A673 (cell line): ENCODE results near the gene EML6. TPM values are rescaled to one million over a fixed set of nuclear protein-coding genes. Genes with fewer than 3 reads are reported as not detected.

Experiments used
- BruUV-seq: library from RNA; stranded (reverse); fragments of 400-500 nt; replicated peaks from 2 replicates; lab custom pipeline; 2021; lab: Mats Ljungman, UMichigan
- CTCF ChIA-PET: fragments of 300-600 bp; sonication (Branson Sonifier 250); formaldehyde crosslinking; loops from one replicate; lab custom pipeline; 2022; ENCODE audit warnings: antibody characterized with exemption; lab: Charles Lee
- POLR2A ChIA-PET: fragments of 300-600 bp; sonication (Branson Sonifier 250); formaldehyde crosslinking; loops from one replicate; lab custom pipeline; 2022; ENCODE audit warnings: antibody characterized with exemption; ENCODE audit not compliant: low non-redundant PET; lab: Charles Lee
- DNase-seq: peaks from one replicate; pipeline ENCODE4 v3.0.0-alpha.2; 2015; ENCODE audit warnings: low spot score
- H3K27ac ChIP-seq: fragments of 200-600 bp; sonication (generic); 2 replicates; pipeline ENCODE4 v1.5.1; 2016; ENCODE audit warnings: mixed run types, low read depth, mild to moderate bottlenecking, mixed read lengths, antibody characterized with exemption, low read length; ENCODE audit not compliant: poor library complexity, severe bottlenecking
- H3K27me3 ChIP-seq: fragments of 200-600 bp; sonication (generic); replicated peaks from 2 replicates; pipeline ENCODE4 v1.6.1; 2017; ENCODE audit warnings: mixed run types, low read depth, mild to moderate bottlenecking, mixed read lengths, antibody characterized with exemption, low read length; ENCODE audit not compliant: insufficient read depth, poor library complexity
- H3K36me3 ChIP-seq: fragments of 200-600 bp; sonication (generic); 2 replicates; pipeline ENCODE4 v1.6.1; 2016; ENCODE audit warnings: mixed run types, mild to moderate bottlenecking, mixed read lengths, antibody characterized with exemption, low read length; ENCODE audit not compliant: insufficient read depth, poor library complexity, severe bottlenecking
- H3K4me1 ChIP-seq: fragments of 200-600 bp; sonication (generic); 2 replicates; pipeline ENCODE4 v1.6.1; 2017; ENCODE audit warnings: mixed run types, mild to moderate bottlenecking, mixed read lengths, antibody characterized with exemption, low read length; ENCODE audit not compliant: insufficient read depth, poor library complexity, severe bottlenecking
- H3K4me3 ChIP-seq: fragments of 200-600 bp; sonication (generic); 2 replicates; pipeline ENCODE4 v1.5.1; 2016; ENCODE audit warnings: low read depth, mixed run types, mild to moderate bottlenecking, mixed read lengths, low read length; ENCODE audit not compliant: poor library complexity, severe bottlenecking
- H3K9me3 ChIP-seq: fragments of 200-600 bp; sonication (generic); 2 replicates; pipeline ENCODE4 v1.6.1; 2016; ENCODE audit warnings: mixed run types, low read depth, mild to moderate bottlenecking, mixed read lengths, antibody characterized with exemption, low read length; ENCODE audit not compliant: poor library complexity, severe bottlenecking
- CTCF ChIP-seq: fragments of 300-800, 200-600 bp; sonication (generic); conservative IDR thresholded peaks from 2 replicates; pipeline ENCODE4 v1.5.1; 2017; ENCODE audit warnings: low read depth, mild to moderate bottlenecking, antibody characterized with exemption, low read length, moderate library complexity, mixed read lengths
- EZH2 ChIP-seq: fragments of 200-600 bp; sonication (generic); IDR thresholded peaks from 2 replicates; pipeline ENCODE4 v1.6.1; 2017; ENCODE audit warnings: borderline replicate concordance, low read depth, mild to moderate bottlenecking, mixed read lengths, antibody characterized with exemption, low read length; ENCODE audit not compliant: poor library complexity, severe bottlenecking
- intact Hi-C: fragments of 100-400 bp; cut with micrococcal nuclease; formaldehyde crosslinking; loops from one replicate; pipeline ENCODE4 v1.10.0; 2022; ENCODE audit not compliant: unreplicated experiment
- total RNA-seq: library from RNA; stranded (reverse); gene quantifications from 2 replicates; pipeline ENCODE4 v1.2.3, GENCODE V29; 2021

EML6 gene
- total RNA-seq, 1 experiment from 2014 or later = 1.9 TPM

- intact Hi-C loops = loop anchor here (5.0 kb wide), 1 partner anchor 142 kb away; no protein-coding TSS in a partner anchor
- DNase-seq = no peak
- H3K27me3 ChIP-seq = no peaks in the 10 kb centered on the region
- ChIA-PET POLR2A (no interaction called here), CTCF (no interaction called here)
- TF ChIP-seq EZH2 (no peak), CTCF (no peak)
- peaks cover 14% of the 10 kb centered on the region for H3K4me1 ChIP-seq
- H3K4me3 ChIP-seq = no peak overlapping the region
- no peaks in the 10 kb centered on the region for H3K36me3 ChIP-seq
- H3K9me3 ChIP-seq = no peaks in the 10 kb centered on the region
- no TSS peak for BruUV-seq
- H3K27ac ChIP-seq = no peak overlapping the region
Measured at GRCh38 chr2:54904836-54905235, 181.4 kb downstream of the EML6 start.

GRCh38 chr2:54906716-54907115 is 183.3 kb downstream of the EML6 start:
- TF ChIP-seq CTCF = no peak
- no peak for TF ChIP-seq EZH2
- no peak for DNase-seq
- Histone ChIP-seq H3K27ac (no peak overlapping the region), H3K36me3 (no peaks in the 10 kb centered on the region), H3K4me3 (no peak overlapping the region), H3K27me3 (no peaks in the 10 kb centered on the region), H3K9me3 (no peaks in the 10 kb centered on the region), H3K4me1 (peaks cover 14% of the 10 kb centered on the region)
- BruUV-seq = no TSS peak
- CTCF ChIA-PET = no interaction called here
- POLR2A ChIA-PET = no interaction called here
- intact Hi-C loops = no loop called here

- Histone ChIP-seq H3K36me3 (no peaks in the 10 kb centered on the region), H3K27ac (no peak overlapping the region), H3K4me3 (no peak overlapping the region), H3K27me3 (no peaks in the 10 kb centered on the region), H3K9me3 (no peaks in the 10 kb centered on the region), H3K4me1 (peaks cover 14% of the 10 kb centered on the region)
- CTCF ChIA-PET = no interaction called here
- BruUV-seq = no TSS peak
- intact Hi-C loops = no loop called here
- TF ChIP-seq CTCF = no peak
- DNase-seq = no peak
- POLR2A ChIA-PET = interaction anchor here (0.7 kb wide), 1 partner anchor 114 kb away, joined by 12 read pairs; no protein-coding TSS in a partner anchor
Measured at GRCh38 chr2:54907663-54908062, 184.2 kb downstream of the EML6 start.
